ENCODE measurements around the gene RAPGEF4. TPM values are rescaled to one million over a fixed set of nuclear protein-coding genes. Genes with fewer than 3 reads are reported as not detected.

The RAPGEF4 gene
- 10 to 100 TPM in 6 of 9 donors, 1 to 10 TPM in 3; 3.5 to 21.2 (median 11.0) TPM for total RNA-seq
- 1 to 10 TPM; 1.3 to 2.9 TPM for polyA plus RNA-seq
- long read RNA-seq, donor 1, full-length matches to known transcripts = 7 of 13 reads
- long read RNA-seq, donor 1, partial matches to known transcripts = 4 of 13 reads
- long read RNA-seq, donor 1, other reads (novel, unspliced or antisense) = 2 of 13 reads
- long read RNA-seq, donor 2, full-length matches to known transcripts = 9 of 26 reads
- long read RNA-seq, donor 2, partial matches to known transcripts = 12 of 26 reads
- long read RNA-seq, donor 2, other reads (novel, unspliced or antisense) = 5 of 26 reads
- long read RNA-seq, donor 3, full-length matches to known transcripts = 5 of 14 reads
- long read RNA-seq, donor 3, partial matches to known transcripts = 5 of 14 reads
- long read RNA-seq, donor 3, other reads (novel, unspliced or antisense) = 4 of 14 reads

- H3K36me3 ChIP-seq = no peaks in the 10 kb centered on the region
- H3K4me3 ChIP-seq = peak within 1 kb of the TSS; percentile 43 to 69 (median 54)
- H3K4me1 ChIP-seq = peaks cover 0 to 19% (median 4%) of the 10 kb centered on the region in 12 donors
- TF ChIP-seq CTCF (IDR thresholded peaks at IDR 0.05) (no peak), POLR2A (IDR thresholded peaks at IDR 0.05) (no peak)
- ATAC-seq (peak in 2 of 4 donors; percentile 34 to 62), DNase-seq (no peak)
- peak within 1 kb of the TSS in 3 of 12 donors; percentile 22 to 45 (median 26) for H3K27ac ChIP-seq
- peaks cover 0 to 53% (median 10%) of the 10 kb centered on the region in 9 donors for H3K27me3 ChIP-seq
- no peaks in the 10 kb centered on the region for H3K9me3 ChIP-seq
- 1 to 3% (median 2%) methylated on average over 31 to 94 of the region's 95 CpGs for WGBS, 4 donors
- intact Hi-C loops (cut with DNase I) = no loop called here
These were observed at the start of gene RAPGEF4 for GRCh38 chr2:172735582-172736423. RAPGEF4 (plus strand) TSS chr2:172735845; CDS start chr2:172735984, 139 bp downstream.

- ATAC-seq = peak; percentile 97 to 99 (median 98)
- DNase-seq = peak in 4 of 5 donors; percentile 52 to 87 (median 76)
- Histone ChIP-seq H3K27me3 (no peaks in the 10 kb centered on the region), H3K9me3 (no peaks in the 10 kb centered on the region), H3K4me3 (no peak overlapping the region), H3K4me1 (peaks cover 0 to 18% (median 5%) of the 10 kb centered on the region in 12 donors), H3K27ac (no peak overlapping the region), H3K36me3 (no peaks in the 10 kb centered on the region)
- WGBS, 4 donors = 12 to 22% (median 16%) methylated on average over 3 of the region's 3 CpGs
- no peak for TF ChIP-seq POLR2A (IDR thresholded peaks at IDR 0.05)
- no peak for TF ChIP-seq CTCF (IDR thresholded peaks at IDR 0.05)
- intact Hi-C loops (cut with DNase I) = no loop called here
These were observed 42.6 kb upstream of the RAPGEF4 start for GRCh38 chr2:172693037-172693436.

GRCh38 chr2:172693529-172694455 lies 41.9 kb upstream of the RAPGEF4 start:
- Histone ChIP-seq H3K4me1 (peaks cover 0 to 18% (median 5%) of the 10 kb centered on the region in 12 donors), H3K4me3 (no peak overlapping the region), H3K27ac (no peak overlapping the region), H3K27me3 (no peaks in the 10 kb centered on the region), H3K36me3 (no peaks in the 10 kb centered on the region), H3K9me3 (no peaks in the 10 kb centered on the region)
- intact Hi-C loops (cut with DNase I) = no loop called here
- peak in 1 of 4 donors; percentile 7 for ATAC-seq
- WGBS, 4 donors = 60 to 65% (median 63%) methylated on average over 8 of the region's 8 CpGs
- no peak for TF ChIP-seq POLR2A (IDR thresholded peaks at IDR 0.05)
- TF ChIP-seq CTCF (IDR thresholded peaks at IDR 0.05) = no peak
- no peak for DNase-seq
